SK-N-SH (cell line): ENCODE data around the gene PPM1K.

Source experiments
- CTCF ChIP-seq: fragments of 200-600 bp; sonication (generic); IDR thresholded peaks from 2 replicates; pipeline ENCODE4 v1.6.1; 2017; ENCODE audit warnings: antibody characterized with exemption, mild to moderate bottlenecking, moderate library complexity
- EZH2phosphoT487 ChIP-seq: fragments of 200-600 bp; sonication (generic); IDR thresholded peaks from 2 replicates; pipeline ENCODE4 v1.6.1; 2017; ENCODE audit warnings: low read depth, mixed run types, mild to moderate bottlenecking, antibody characterized with exemption, moderate library complexity, borderline replicate concordance
- POLR2AphosphoS5 ChIP-seq: IDR thresholded peaks from 2 replicates; pipeline ENCODE4 v1.6.1; 2012; ENCODE audit warnings: low read depth, low read length
- RCOR1 ChIP-seq: fragments of 150-350 bp; IDR thresholded peaks from 2 replicates; pipeline ENCODE4 v1.6.1; 2017; ENCODE audit warnings: antibody characterized with exemption, low read length
- SIN3A ChIP-seq: IDR thresholded peaks from 2 replicates; pipeline ENCODE4 v1.6.1; 2012; ENCODE audit warnings: low read depth, mild to moderate bottlenecking, low read length, moderate library complexity, borderline replicate concordance
- TAF1 ChIP-seq: IDR thresholded peaks from 2 replicates; pipeline ENCODE4 v1.6.1; 2012; ENCODE audit warnings: low read depth, mild to moderate bottlenecking, low read length, moderate library complexity, borderline replicate concordance
- TF ChIP-seq, protein P1 (sequence below): IDR thresholded peaks from 2 replicates; pipeline ENCODE4 v1.6.1; 2012; ENCODE audit warnings: mild to moderate bottlenecking, low read depth, low read length, moderate library complexity
- TF ChIP-seq, protein P2 (sequence below): fragments of 150-350 bp; IDR thresholded peaks from 2 replicates; pipeline ENCODE4 v1.6.1; 2017; ENCODE audit warnings: antibody characterized with exemption, low read length, low read depth, borderline replicate concordance
- TF ChIP-seq, protein P3 (sequence below): IDR thresholded peaks from 2 replicates; pipeline ENCODE4 v1.4.0; 2012; ENCODE audit warnings: low read depth, borderline replicate concordance

- TF ChIP-seq, protein P1, sequence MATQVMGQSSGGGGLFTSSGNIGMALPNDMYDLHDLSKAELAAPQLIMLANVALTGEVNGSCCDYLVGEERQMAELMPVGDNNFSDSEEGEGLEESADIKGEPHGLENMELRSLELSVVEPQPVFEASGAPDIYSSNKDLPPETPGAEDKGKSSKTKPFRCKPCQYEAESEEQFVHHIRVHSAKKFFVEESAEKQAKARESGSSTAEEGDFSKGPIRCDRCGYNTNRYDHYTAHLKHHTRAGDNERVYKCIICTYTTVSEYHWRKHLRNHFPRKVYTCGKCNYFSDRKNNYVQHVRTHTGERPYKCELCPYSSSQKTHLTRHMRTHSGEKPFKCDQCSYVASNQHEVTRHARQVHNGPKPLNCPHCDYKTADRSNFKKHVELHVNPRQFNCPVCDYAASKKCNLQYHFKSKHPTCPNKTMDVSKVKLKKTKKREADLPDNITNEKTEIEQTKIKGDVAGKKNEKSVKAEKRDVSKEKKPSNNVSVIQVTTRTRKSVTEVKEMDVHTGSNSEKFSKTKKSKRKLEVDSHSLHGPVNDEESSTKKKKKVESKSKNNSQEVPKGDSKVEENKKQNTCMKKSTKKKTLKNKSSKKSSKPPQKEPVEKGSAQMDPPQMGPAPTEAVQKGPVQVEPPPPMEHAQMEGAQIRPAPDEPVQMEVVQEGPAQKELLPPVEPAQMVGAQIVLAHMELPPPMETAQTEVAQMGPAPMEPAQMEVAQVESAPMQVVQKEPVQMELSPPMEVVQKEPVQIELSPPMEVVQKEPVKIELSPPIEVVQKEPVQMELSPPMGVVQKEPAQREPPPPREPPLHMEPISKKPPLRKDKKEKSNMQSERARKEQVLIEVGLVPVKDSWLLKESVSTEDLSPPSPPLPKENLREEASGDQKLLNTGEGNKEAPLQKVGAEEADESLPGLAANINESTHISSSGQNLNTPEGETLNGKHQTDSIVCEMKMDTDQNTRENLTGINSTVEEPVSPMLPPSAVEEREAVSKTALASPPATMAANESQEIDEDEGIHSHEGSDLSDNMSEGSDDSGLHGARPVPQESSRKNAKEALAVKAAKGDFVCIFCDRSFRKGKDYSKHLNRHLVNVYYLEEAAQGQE, result no peak
- TF ChIP-seq CTCF (no peak), SIN3A (no peak), POLR2AphosphoS5 (no peak), RCOR1 (no peak), TAF1 (no peak), EZH2phosphoT487 (no peak)
- TF ChIP-seq, protein P2, sequence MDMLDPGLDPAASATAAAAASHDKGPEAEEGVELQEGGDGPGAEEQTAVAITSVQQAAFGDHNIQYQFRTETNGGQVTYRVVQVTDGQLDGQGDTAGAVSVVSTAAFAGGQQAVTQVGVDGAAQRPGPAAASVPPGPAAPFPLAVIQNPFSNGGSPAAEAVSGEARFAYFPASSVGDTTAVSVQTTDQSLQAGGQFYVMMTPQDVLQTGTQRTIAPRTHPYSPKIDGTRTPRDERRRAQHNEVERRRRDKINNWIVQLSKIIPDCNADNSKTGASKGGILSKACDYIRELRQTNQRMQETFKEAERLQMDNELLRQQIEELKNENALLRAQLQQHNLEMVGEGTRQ, result no peak
- TF ChIP-seq, protein P3, sequence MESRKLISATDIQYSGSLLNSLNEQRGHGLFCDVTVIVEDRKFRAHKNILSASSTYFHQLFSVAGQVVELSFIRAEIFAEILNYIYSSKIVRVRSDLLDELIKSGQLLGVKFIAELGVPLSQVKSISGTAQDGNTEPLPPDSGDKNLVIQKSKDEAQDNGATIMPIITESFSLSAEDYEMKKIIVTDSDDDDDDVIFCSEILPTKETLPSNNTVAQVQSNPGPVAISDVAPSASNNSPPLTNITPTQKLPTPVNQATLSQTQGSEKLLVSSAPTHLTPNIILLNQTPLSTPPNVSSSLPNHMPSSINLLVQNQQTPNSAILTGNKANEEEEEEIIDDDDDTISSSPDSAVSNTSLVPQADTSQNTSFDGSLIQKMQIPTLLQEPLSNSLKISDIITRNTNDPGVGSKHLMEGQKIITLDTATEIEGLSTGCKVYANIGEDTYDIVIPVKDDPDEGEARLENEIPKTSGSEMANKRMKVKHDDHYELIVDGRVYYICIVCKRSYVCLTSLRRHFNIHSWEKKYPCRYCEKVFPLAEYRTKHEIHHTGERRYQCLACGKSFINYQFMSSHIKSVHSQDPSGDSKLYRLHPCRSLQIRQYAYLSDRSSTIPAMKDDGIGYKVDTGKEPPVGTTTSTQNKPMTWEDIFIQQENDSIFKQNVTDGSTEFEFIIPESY, result no peak
Observed at GRCh38 chr4:88280228-88280795, 4.0 kb downstream of the PPM1K start.
